Measurements from ENCODE around the gene MGAT5B. TPM values are rescaled to one million over a fixed set of nuclear protein-coding genes. Genes with fewer than 3 reads are reported as not detected.

The MGAT5B gene
- total RNA-seq, 1 donor from 2014 or later = 0.20 TPM

GRCh38 chr17:76989519-76989918, 121.3 kb downstream of the MGAT5B start:
- Mint-ChIP-seq H3K9me3 (ENCODE audit: low read depth) (no peaks in the 10 kb centered on the region), H3K4me3 (ENCODE audit: unreplicated experiment) (no peak overlapping the region), H3K27ac (ENCODE audit: unreplicated experiment) (no peak overlapping the region), H3K27me3 (ENCODE audit: low read depth) (peaks cover 30% of the 10 kb centered on the region), H3K4me1 (ENCODE audit: low read depth) (no peaks in the 10 kb centered on the region), H3K36me3 (ENCODE audit: low read depth) (no peaks in the 10 kb centered on the region)
- no peak for DNase-seq (ENCODE audit: low spot score)
- TF ChIP-seq CTCF (IDR thresholded peaks at IDR 0.05) = no peak

- peak overlapping the region; percentile 32 for H3K27ac Mint-ChIP-seq (ENCODE audit: unreplicated experiment)
- H3K4me3 Mint-ChIP-seq (ENCODE audit: unreplicated experiment) = no peak overlapping the region
- H3K27me3 Mint-ChIP-seq (ENCODE audit: low read depth) = peaks cover 35% of the 10 kb centered on the region
- no peaks in the 10 kb centered on the region for H3K9me3 Mint-ChIP-seq (ENCODE audit: low read depth)
- no peaks in the 10 kb centered on the region for H3K36me3 Mint-ChIP-seq (ENCODE audit: low read depth)
- peak; percentile 27 for DNase-seq (ENCODE audit: low spot score)
- no peak for TF ChIP-seq CTCF (IDR thresholded peaks at IDR 0.05)
- H3K4me1 Mint-ChIP-seq (ENCODE audit: low read depth) = no peaks in the 10 kb centered on the region
These were observed 124.7 kb downstream of the MGAT5B start for GRCh38 chr17:76992891-76993290.

GRCh38 chr17:76993651-76994050, 125.4 kb downstream of the MGAT5B start:
- peak; percentile 4 for DNase-seq (ENCODE audit: low spot score)
- Mint-ChIP-seq H3K27ac (ENCODE audit: unreplicated experiment) (no peak overlapping the region), H3K4me3 (ENCODE audit: unreplicated experiment) (no peak overlapping the region), H3K27me3 (ENCODE audit: low read depth) (peaks cover 39% of the 10 kb centered on the region), H3K36me3 (ENCODE audit: low read depth) (no peaks in the 10 kb centered on the region), H3K4me1 (ENCODE audit: low read depth) (no peaks in the 10 kb centered on the region), H3K9me3 (ENCODE audit: low read depth) (no peaks in the 10 kb centered on the region)
- no peak for TF ChIP-seq CTCF (IDR thresholded peaks at IDR 0.05)

GRCh38 chr17:76994237-76994637, 126.0 kb downstream of the MGAT5B start:
- Mint-ChIP-seq H3K36me3 (ENCODE audit: low read depth) (no peaks in the 10 kb centered on the region), H3K4me1 (ENCODE audit: low read depth) (no peaks in the 10 kb centered on the region), H3K27me3 (ENCODE audit: low read depth) (peaks cover 39% of the 10 kb centered on the region), H3K27ac (ENCODE audit: unreplicated experiment) (no peak overlapping the region), H3K4me3 (ENCODE audit: unreplicated experiment) (no peak overlapping the region), H3K9me3 (ENCODE audit: low read depth) (no peaks in the 10 kb centered on the region)
- DNase-seq (ENCODE audit: low spot score) = peak; percentile 22
- no peak for TF ChIP-seq CTCF (IDR thresholded peaks at IDR 0.05)

- Mint-ChIP-seq H3K27me3 (ENCODE audit: low read depth) (peaks cover 35% of the 10 kb centered on the region), H3K4me3 (ENCODE audit: unreplicated experiment) (no peak overlapping the region), H3K9me3 (ENCODE audit: low read depth) (no peaks in the 10 kb centered on the region), H3K36me3 (ENCODE audit: low read depth) (no peaks in the 10 kb centered on the region), H3K27ac (ENCODE audit: unreplicated experiment) (no peak overlapping the region), H3K4me1 (ENCODE audit: low read depth) (no peaks in the 10 kb centered on the region)
- DNase-seq (ENCODE audit: low spot score) = peak; percentile 58
- TF ChIP-seq CTCF (IDR thresholded peaks at IDR 0.05) = no peak
These were observed 127.3 kb downstream of the MGAT5B start for GRCh38 chr17:76995387-76996105.

Measured in chondrocyte (in vitro differentiated cells).